ENCODE data around the gene NCKAP1. TPM values are rescaled to one million over a fixed set of nuclear protein-coding genes. Genes with fewer than 3 reads are reported as not detected.
"Not testable (repeated sequence)": the region's sequence is repeated elsewhere in the genome, so short reads cannot be mapped to it uniquely, and the experiment has no call there.

NCKAP1 gene
- polyA plus RNA-seq, 3 donors, result 113 to 118 (median 117) TPM

DNA sequence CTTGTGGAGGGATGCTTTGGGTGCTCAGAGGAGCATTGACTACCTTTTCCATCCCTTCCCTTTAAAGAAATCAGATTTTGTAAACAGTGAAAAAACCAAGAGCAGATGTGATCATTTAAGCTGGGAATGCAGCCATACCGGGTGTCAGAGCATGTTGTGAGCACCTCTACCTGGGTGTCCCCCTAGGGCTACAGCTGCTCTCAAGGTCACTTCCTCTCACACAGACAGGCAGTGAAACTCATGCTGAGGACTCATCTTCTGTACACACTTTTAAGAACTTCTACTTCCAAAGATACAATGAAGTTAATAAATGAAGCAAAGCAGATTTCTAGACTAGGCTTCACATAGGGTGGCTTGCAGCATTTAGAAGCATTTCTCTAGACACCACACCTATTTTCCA is 123.4 kb downstream of the NCKAP1 start:
- DNase-seq, result no peak

DNA sequence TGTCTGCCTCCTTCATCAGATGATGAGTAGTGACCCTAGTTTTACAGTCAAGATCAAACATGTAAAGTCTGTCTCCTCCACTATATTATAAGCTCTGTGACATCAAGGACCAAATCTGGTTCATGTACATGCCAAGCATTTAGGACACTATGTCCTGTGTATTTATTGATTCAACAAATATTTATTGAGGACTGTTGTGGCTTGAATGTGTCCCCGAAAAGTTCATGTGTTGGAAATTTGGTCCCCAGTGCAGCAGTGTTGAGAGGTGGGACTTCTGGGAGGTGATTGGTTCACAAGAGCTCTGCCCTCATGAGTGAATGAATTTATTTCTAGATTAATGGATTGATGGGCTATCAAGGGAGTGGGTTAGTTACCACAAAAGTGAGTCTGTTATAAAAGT is 125.2 kb downstream of the NCKAP1 start:
- DNase-seq, result no peak

DNA sequence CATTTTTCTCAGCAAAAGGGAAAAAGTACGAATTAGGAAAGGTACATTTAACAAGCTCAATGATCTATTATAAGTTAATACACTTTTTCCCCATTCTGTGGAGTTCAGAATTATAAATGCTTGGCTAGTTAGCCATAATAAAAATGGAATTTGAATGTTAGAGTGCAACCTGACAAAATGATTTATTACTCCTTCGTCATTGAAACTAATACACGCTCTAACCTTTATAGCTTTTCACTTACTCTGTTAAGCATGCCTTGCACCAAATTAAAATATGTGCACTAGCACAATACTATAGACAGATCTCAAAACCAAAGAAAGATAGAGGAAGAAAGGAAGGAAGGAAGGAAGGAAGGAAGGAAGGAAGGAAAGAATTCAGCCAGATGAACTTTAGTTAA is 125.7 kb downstream of the NCKAP1 start:
- no peak for DNase-seq

DNA sequence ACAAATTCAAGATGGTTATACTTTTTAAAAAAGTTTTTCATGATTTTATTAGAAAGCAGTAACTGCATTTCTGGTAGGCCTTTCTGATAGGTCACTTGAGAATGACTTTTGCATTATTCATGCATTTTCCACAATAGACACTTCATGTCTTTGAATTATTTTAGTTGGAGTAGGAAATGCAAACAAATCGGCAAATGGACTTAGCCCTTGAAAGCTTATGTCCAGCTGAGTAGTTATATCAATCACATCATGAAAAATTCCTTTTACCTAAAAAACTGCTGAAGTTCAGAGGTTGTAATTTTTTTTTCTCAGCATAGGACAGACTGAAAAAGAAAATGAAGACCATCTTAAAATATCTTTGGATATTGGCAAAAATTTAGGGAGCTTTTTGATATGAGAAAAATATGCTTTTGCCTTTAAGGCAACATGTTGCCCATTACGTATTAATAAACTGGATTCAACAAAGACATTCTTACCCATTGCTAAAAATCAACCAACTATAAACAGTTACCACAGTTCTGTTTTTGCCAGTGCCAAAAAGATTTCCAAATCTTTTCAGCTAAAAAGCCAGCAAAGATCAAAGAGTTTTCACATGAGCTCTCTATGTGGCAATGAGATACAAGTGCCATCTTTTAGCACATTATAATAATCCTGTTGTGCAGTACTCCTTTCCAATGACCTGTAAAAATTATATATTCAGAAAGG is 126.3 kb downstream of the NCKAP1 start:
- DNase-seq, result no peak

DNA sequence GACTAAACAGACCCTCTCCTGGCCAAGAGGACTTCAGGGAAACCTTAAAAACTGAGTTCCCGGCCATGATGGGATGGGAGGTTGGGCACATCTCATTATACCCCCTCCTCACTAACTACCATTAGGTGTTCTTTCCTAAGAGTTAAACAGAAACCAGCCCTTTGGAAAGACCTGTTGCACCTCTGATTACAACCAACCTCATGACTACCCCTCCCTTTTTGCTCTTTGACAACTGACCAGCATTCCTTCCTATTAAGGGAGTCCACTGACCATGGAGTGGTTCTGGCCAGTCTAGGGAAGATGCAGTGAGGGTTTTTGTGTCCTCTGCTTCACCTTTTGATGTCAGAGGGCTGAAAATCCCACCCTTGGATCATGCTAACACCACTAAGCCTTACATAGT is 127.3 kb downstream of the NCKAP1 start:
- DNase-seq, result no peak

DNA sequence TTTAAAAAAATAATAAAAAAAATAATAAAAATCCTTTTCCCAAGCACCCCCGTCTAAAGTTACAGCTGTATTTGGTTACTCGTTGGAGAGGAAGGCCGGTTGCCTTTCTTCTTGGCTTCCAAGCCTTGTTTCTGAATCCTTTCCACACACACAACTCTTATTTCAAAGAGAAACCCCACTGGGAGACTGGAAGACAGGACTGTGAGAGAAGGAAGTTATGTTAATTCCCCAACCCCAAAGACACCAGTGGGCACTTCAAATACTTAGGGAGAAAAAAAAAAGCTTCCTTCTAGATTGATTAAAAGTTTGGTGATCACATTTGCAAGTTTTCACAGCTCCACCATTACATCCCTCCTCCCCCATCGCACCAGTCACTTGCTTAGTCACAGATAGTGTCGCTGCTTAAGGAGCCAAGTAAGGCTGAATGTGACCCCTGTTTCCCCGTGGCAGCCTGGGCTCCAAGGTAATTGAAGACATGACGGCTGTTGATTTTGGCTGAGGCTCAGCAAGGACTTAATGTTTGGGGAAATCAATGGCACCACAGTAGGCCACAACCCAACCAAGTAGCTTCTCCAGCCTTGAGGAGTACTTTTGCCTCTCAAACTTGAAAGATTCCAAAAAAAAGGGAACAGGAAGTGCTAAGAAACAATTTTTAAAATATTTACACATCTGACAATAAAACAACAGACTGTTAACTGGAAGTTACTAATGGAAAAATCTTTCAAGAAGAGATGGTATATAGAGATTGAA is 131.0 kb downstream of the NCKAP1 start:
- DNase-seq, result no peak

DNA sequence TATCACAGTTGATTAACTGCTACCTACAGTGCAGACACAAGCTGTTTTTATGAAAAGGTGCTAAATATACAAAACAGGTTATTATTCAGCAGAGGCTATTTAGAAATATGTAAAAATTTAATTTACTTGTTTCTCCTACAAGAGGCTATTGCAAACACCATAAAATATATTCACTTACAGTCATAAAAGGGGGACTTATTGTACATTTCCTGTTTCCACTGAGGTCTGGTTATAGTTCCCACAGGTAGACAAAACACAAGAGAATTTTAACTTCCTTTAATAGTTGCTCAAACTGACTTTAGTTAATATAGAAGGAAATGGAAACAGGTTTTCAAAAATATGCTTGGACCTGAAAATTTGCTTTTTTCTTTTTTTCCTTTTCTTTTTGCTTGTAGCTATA is 131.8 kb downstream of the NCKAP1 start:
- no peak for DNase-seq

DNA sequence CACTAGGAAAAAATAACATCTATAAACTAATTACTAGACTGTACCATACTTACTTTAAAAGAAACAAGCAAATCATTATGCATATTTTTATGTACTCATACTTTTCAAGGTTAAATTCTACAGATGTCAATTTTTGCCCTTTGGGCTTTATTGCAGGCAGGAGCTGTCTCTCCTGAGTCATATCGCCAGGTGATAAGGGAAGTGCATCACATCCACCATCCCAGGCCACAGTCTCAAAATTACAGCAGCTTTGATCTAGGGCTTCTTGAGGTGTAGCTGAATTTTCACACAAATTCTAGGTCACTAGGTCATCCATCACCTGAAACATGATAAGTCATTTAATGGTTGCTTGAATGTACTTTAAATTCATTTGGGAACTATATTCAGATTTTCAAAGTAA is 133.4 kb downstream of the NCKAP1 start:
- DNase-seq, result no peak

DNA sequence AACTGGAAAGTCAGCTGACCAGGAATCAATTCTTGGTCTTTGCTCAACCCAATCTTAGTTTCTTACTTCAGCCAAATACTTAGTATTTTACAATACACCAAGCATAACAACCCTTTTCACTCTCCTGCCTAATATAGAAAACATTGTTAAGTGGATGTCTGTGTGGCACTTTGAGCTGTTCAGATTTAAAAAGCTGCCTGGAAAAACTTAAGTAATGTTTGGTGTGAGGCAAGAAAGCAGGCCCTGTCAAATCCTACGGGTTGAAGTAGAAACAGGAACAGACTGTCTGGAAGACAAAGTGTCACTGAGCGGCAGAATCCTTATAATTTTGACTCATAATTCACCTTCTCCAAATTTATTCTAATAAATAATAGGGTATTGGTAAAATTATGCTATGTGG is 134.7 kb downstream of the NCKAP1 start:
- no peak for DNase-seq

DNA sequence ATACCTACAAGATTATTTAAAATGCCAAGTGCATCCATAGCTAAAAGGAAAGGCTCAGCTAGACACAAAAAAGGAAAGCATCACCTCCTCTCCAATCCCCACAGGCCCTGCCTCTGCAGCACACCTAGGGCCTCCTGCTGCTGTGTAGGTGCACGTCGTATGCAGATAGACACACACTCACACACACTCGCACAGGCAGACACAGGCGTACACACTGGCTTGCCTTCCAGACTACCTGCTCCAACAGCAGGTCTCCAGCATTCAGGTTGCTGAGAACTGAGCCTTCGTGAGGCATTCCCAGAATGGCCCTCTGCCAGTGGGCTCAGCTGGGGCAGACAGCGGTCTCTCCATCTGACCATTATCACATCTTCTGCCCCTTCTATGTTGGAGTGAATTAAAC is 136.5 kb downstream of the NCKAP1 start:
- DNase-seq, result no peak

DNA sequence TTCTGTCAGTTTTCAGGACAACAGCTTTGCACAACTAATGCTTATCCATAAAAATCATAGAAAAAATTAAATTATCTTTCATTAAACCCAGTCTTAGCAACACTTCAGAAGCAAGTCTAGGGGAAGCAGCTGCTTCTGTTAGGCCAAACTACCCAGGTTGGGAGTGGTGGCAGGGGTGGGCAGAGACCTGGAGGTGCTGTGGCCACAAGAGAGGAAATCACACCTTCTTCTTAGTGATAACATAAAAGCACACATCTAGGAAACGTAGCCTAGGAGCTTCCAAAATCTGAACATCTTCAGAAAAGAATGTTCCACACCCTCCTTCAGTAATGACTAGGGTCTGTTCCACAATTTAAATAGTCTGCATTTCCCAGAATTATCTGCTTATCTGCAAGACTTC is 139.5 kb downstream of the NCKAP1 start:
- no peak for DNase-seq

DNA sequence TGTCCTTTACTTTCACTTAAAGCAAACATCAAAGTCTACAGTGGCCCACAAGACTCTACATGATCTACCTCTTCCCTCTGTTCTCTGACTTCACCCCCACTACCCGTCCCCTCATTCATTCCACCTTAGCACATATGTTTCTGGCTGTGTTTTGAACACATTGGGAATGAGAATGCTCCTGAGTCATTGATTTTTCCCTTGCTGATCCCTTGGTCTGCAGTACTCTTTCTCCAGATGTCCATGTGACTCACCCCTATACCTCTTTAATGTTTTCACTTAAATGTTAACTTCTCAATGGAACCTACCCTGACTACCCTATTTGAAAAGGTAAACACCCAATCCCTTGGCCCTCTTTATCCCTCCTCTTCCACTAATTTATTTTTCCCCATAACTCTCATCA is 141.1 kb downstream of the NCKAP1 start:
- no peak for DNase-seq

DNA sequence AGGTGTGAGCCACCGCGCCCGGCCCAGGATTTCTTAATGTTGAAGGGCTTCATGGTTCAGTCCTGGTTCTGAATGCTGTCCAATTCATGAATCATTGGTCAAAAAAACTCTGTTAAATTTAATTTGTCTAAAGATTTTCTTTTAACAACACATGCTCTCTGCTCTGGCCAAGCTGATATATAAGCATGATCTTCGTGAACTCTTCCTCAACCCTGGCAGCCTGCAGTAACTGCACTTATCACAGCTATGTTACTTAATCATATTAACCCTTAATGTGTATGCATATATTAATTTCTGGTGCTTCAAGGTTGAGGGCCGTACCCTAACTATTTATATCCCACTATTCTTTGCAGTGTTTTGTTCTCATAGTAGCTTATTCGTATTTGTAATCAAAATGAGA is 142.5 kb downstream of the NCKAP1 start:
- no peak for DNase-seq

DNA sequence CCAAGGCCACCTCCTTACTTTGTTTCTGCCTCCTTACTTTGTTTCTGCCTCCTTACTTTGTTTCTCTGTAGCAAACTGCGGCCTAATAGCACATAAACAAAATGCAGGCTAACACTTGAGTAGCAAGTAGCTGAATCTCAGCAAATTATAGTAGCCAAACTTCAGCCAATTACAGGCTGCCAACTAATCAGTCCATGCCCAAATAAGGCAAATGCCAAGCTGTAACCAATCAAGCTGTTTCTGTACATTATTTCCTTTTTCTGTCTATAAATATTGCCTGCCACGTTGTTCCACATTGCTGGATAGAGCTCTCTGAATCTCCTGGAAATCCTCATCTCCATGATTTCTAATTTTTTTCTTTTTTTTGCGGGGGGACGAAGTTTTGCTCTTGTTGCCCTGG is 143.1 kb downstream of the NCKAP1 start:
- DNase-seq, result no peak

DNA sequence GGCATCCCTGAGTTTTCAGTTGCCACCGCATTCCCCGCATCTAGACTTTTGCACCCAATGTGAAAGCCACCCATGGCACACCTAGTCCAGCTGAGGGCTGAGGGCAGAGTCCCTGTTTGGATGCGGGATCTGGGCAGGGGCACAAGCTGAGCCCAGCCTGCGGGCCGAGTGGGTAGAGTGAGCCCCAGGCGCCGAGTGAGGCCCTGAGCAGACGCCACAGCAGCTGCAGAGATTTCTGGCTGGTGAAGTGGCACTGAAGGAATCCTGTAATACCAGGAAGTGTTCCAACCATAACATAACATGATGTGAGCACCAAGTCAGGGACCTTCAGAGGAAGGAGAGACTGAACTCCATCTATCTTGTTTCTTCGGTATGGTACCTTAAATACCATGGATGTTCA is 144.1 kb downstream of the NCKAP1 start:
- DNase-seq, result no peak

DNA sequence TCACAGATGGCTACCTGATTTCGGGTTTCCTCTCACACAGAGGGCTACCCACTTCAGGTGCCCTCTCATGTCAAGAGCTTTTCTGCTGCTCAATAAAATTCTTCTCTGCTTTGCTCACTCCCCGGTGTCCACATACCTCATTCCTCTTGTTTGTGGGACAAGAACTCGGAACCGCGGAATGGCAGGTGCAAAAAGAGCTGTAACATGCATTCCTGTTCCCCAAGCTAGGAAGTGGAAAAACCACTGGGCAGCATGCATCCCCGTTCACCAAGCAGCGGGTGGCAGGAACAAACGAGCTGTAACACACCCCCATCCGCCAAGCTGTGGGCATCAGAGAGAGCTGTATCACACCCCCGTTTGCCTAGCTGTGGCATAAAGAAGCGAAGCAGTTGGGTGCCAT is 144.6 kb downstream of the NCKAP1 start:
- no peak for DNase-seq

DNA sequence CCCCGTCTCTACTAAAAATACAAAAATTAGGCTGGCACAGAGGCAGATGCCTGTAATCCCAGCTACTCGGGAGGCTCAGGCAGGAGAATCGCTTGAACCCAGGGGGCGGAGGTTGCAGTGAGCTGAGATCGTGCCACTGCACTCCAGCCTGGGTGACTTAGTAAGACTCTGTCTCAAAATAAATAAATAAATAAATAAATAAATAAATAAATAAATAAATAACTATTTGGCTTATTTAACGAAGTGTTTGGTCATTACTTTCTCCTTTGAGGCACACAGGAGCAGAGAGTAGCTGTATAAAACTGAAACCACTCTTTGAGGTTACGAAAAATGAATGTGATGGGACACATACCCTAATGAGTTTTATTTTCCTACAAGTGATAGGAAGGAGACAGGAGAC is 145.2 kb downstream of the NCKAP1 start:
- not testable (repeated sequence) for DNase-seq

DNA sequence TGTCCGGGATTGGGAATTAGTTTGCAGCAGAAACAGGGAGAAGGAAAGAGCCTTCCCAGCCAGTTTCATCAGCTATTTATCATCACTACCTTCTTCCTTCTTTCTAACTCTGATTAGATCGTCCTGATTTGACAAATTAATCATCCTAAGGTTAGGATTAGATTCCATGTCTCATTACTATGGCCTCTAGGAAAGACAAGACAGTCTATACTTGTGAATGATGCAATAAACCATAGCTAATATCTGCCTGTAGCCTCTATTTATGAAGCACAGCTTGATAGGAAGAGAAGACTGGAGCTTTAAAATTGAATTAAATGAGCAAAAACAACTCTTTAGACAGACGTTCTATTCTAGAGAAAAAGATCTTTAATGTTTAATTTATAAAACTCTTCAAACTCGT is 146.6 kb downstream of the NCKAP1 start:
- no peak for DNase-seq

DNA sequence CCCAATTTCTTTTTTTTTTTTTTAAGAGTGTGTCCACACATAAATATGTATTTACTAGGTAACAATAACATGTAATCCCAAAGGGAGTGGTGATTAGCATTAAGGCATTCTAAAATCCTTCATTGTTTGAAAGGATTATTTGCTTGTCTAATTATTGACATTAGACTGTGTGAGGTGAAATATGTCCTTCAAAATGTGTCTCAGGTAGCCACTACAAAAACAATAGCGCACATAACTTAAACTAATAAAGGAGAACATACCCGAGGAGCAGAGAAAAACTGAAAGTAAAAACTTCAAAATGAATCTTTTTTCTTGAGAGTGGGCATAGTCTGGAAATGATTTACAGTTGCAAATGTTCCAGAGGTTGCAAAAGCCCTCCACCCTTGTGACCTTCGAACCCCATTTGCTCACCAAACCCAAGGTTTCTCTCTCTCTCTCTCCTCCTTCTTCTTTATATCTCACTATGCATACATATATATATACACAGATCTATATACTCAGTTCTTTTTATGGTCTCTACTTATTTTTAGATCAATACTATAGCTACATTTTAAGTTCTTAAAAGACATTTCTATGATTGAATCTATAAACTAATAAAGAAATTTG is 147.4 kb downstream of the NCKAP1 start:
- DNase-seq, result no peak

DNA sequence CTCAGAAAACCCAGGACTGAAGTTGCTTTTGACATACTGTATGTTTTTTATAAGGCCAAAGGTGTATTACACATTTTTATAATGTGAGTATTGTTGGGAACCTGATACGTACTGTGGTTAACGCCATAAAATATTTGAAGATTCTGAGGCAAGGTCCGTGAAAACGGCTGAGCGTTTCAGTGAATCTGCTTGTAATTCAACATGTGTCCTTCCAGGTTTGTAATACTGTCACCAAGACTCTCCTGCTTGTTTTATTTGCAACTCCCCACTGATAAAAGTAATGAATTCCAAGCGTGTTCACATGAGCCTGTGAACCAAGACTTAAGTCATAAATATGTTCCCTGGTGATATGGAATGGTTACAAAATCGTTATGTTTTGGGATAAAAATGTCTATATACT is 148.0 kb downstream of the NCKAP1 start:
- no peak for DNase-seq

DNA sequence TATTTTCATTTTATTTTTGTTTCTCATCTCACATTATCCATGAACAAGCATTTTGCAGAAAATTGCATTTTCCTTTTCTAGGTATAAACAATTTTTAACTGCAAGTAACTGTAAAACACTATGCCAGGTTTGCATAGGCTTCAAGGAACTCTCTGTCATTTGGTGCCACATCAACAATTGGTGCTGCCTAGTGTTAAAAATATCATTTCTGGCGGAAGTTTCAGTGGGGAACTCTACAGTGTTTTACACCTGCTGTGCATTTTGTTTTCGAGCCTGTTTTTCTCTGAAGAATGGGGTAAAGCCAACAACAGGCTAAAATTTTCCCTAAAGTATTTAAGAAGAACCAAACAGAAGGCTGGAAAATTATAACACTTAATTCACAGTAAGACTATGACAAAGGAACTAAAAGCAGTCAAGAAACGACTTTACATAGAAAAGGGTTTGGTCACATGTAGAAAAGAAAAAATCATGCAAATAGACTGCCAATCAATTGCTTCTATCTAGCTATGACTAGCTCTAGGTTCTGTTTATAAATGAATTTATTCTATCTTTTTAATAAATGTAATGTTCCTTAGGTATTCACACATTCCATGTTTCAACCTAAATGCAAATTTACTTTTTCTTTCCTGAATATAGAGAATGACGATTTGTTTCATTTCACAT is 150.4 kb downstream of the NCKAP1 start:
- no peak for DNase-seq

DNA sequence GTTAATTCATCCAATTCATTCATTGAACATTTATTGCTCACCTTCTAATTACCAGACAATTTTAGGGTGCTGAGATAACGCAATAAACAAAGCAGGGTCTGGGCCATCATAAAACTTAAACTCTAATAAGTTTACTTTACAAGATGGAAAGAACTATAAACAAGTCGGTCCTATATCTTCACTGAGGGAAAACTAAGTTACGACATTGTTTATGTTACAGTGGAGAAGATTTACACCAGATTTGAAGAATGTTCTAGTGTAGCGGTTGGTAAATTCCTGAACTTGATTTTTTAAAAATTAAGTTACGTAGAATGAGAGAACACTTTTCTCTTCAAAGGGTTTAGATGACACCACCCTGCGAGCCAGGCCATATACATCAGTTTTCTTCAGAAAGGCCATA is 151.2 kb downstream of the NCKAP1 start:
- no peak for DNase-seq

DNA sequence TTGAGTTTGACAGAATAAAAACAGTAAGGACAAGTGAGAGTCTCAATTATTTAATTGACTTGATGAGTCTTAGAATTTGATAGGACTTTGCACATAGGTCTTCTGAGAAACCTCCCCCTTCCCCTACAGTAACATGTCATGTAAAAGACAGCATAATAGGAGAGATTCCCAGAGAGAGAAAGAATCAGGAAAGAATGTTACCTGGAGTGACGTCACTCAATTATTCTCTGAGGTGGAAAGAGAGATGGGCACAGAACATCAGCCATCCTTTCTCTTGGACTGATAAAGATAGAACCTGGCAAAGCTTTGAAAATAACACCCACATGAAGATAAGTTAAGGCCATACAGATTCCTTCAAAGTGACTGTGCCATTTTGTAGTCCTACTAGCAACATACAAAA is 152.5 kb downstream of the NCKAP1 start:
- DNase-seq, result no peak
